ENCODE results near the gene PTPN14.
"Not testable (repeated sequence)": the region's sequence is repeated elsewhere in the genome, so short reads cannot be mapped to it uniquely, and the experiment has no call there.

PTPN14 gene

GRCh38 chr1:214551436-214552173, at the start of gene PTPN14:
PTPN14 (minus strand) TSS chr1:214551602; CDS start chr1:214464803, 86,799 bp downstream.
- DNase-seq, result peak in 1 of 2 experiments; percentile 13

GRCh38 chr1:214593158-214593557, 41.8 kb upstream of the PTPN14 start:
- DNase-seq, result no peak

- not testable (repeated sequence) for DNase-seq
These were observed 40.5 kb upstream of the PTPN14 start for GRCh38 chr1:214591918-214592317.

GRCh38 chr1:214590696-214591095, 39.3 kb upstream of the PTPN14 start:
- no peak for DNase-seq

- DNase-seq, result no peak
These were observed 37.7 kb upstream of the PTPN14 start for GRCh38 chr1:214588963-214589597.

- DNase-seq, result no peak
These were observed 35.8 kb upstream of the PTPN14 start for GRCh38 chr1:214587165-214587564.

- no peak for DNase-seq
These were observed 35.2 kb upstream of the PTPN14 start for GRCh38 chr1:214586621-214587020.

GRCh38 chr1:214584805-214585766, 33.7 kb upstream of the PTPN14 start:
- no peak for DNase-seq

GRCh38 chr1:214583824-214584554, 32.6 kb upstream of the PTPN14 start:
- DNase-seq, result no peak

GRCh38 chr1:214583113-214583512, 31.7 kb upstream of the PTPN14 start:
- no peak for DNase-seq

- no peak for DNase-seq
These were observed 31.0 kb upstream of the PTPN14 start for GRCh38 chr1:214582289-214582891.

- no peak for DNase-seq
These were observed 30.4 kb upstream of the PTPN14 start for GRCh38 chr1:214581785-214582184.

- DNase-seq, result no peak
These were observed 27.8 kb upstream of the PTPN14 start for GRCh38 chr1:214579183-214579582.

- DNase-seq, result not testable (repeated sequence)
These were observed 24.7 kb upstream of the PTPN14 start for GRCh38 chr1:214576120-214576519.

GRCh38 chr1:214574598-214575411, 23.4 kb upstream of the PTPN14 start:
- DNase-seq, result no peak

GRCh38 chr1:214573386-214574318, 22.2 kb upstream of the PTPN14 start:
- no peak for DNase-seq

GRCh38 chr1:214571281-214571680, 19.9 kb upstream of the PTPN14 start:
- DNase-seq, result no peak

- DNase-seq, result no peak
These were observed 19.0 kb upstream of the PTPN14 start for GRCh38 chr1:214570442-214570841.

- no peak for DNase-seq
These were observed 18.1 kb upstream of the PTPN14 start for GRCh38 chr1:214569357-214570004.

GRCh38 chr1:214568328-214568727, 16.9 kb upstream of the PTPN14 start:
- no peak for DNase-seq
